Measurements from ENCODE around the gene VAPB. TPM values are rescaled to one million over a fixed set of nuclear protein-coding genes. Genes with fewer than 3 reads are reported as not detected.

Gene VAPB
- total and polyA plus RNA-seq, 2 donors from 2014 or later: 49.3 to 60.4 TPM

- no peaks in the 10 kb centered on the region for H3K27me3 ChIP-seq (ENCODE audit: control insufficient read depth, insufficient read depth, low read length)
- peaks cover 0 to 2% (median 0%) of the 10 kb centered on the region in 3 donors for H3K4me1 ChIP-seq (ENCODE audit: control insufficient read depth in 2 of 3, insufficient read depth in 2 of 3, low read depth in 1 of 3, low read length in 3 of 3)
- TF ChIP-seq CTCF (IDR thresholded peaks at IDR 0.05; ENCODE audit: borderline replicate concordance, extremely low read depth, insufficient read depth): no peak
- FAIRE-seq (no peak), DNase-seq (peak in 1 of 5 donors; percentile 69)
- H3K36me3 ChIP-seq (ENCODE audit: control insufficient read depth in 2 of 3, insufficient read depth in 3 of 3, low read length in 3 of 3): no peaks in the 10 kb centered on the region
- no peak overlapping the region for H3K9ac ChIP-seq (ENCODE audit: low read length in 3 of 3)
- no peaks in the 10 kb centered on the region for H3K9me3 ChIP-seq (ENCODE audit: control insufficient read depth in 2 of 3, insufficient read depth in 1 of 3, low read length in 3 of 3)
- intact Hi-C loops (cut with DNase I): no loop called here
- H3K27ac ChIP-seq (ENCODE audit: low read depth in 2 of 2, low read length in 2 of 2): no peak overlapping the region
- no peak overlapping the region for H3K4me3 ChIP-seq (ENCODE audit: low read length in 3 of 3)
Measured at GRCh38 chr20:58470336-58471192, 81.5 kb downstream of the VAPB start.

GRCh38 chr20:58471193-58472164, 82.5 kb downstream of the VAPB start:
- H3K9me3 ChIP-seq (ENCODE audit: control insufficient read depth in 2 of 3, insufficient read depth in 1 of 3, low read length in 3 of 3): no peaks in the 10 kb centered on the region
- no peaks in the 10 kb centered on the region for H3K27me3 ChIP-seq (ENCODE audit: control insufficient read depth, insufficient read depth, low read length)
- peak; percentile 53 to 92 (median 75) for DNase-seq
- H3K4me1 ChIP-seq (ENCODE audit: control insufficient read depth in 2 of 3, insufficient read depth in 2 of 3, low read depth in 1 of 3, low read length in 3 of 3): peaks cover 0 to 2% (median 0%) of the 10 kb centered on the region in 3 donors
- no peak for FAIRE-seq
- H3K4me3 ChIP-seq (ENCODE audit: low read length in 3 of 3): no peak overlapping the region
- TF ChIP-seq CTCF (IDR thresholded peaks at IDR 0.05; ENCODE audit: borderline replicate concordance, extremely low read depth, insufficient read depth): no peak
- intact Hi-C loops (cut with DNase I): no loop called here
- H3K36me3 ChIP-seq (ENCODE audit: control insufficient read depth in 2 of 3, insufficient read depth in 3 of 3, low read length in 3 of 3): no peaks in the 10 kb centered on the region
- no peak overlapping the region for H3K9ac ChIP-seq (ENCODE audit: low read length in 3 of 3)
- H3K27ac ChIP-seq (ENCODE audit: low read depth in 2 of 2, low read length in 2 of 2): no peak overlapping the region

- Histone ChIP-seq H3K36me3 (ENCODE audit: control insufficient read depth in 2 of 3, insufficient read depth in 3 of 3, low read length in 3 of 3) (no peaks in the 10 kb centered on the region), H3K9me3 (ENCODE audit: control insufficient read depth in 2 of 3, insufficient read depth in 1 of 3, low read length in 3 of 3) (no peaks in the 10 kb centered on the region), H3K9ac (ENCODE audit: low read length in 3 of 3) (no peak overlapping the region), H3K4me1 (ENCODE audit: control insufficient read depth in 2 of 3, insufficient read depth in 2 of 3, low read depth in 1 of 3, low read length in 3 of 3) (peaks cover 0 to 2% (median 0%) of the 10 kb centered on the region in 3 donors), H3K4me3 (ENCODE audit: low read length in 3 of 3) (no peak overlapping the region), H3K27me3 (ENCODE audit: control insufficient read depth, insufficient read depth, low read length) (no peaks in the 10 kb centered on the region), H3K27ac (ENCODE audit: low read depth in 2 of 2, low read length in 2 of 2) (no peak overlapping the region)
- no peak for FAIRE-seq
- DNase-seq: peak in 1 of 5 donors; percentile 7
- intact Hi-C loops (cut with DNase I): no loop called here
- TF ChIP-seq CTCF (IDR thresholded peaks at IDR 0.05; ENCODE audit: borderline replicate concordance, extremely low read depth, insufficient read depth): no peak
Measured at GRCh38 chr20:58472273-58473018, 83.4 kb downstream of the VAPB start.
